HEK293T (cell line): Measurements from ENCODE around the gene WNK2.
"Not testable (repeated sequence)": the region's sequence is repeated elsewhere in the genome, so short reads cannot be mapped to it uniquely, and the experiment has no call there.

Experiments
- CTCF ChIA-PET: fragments of 350-600 bp; formaldehyde crosslinking; extraction: SDS; loops from one replicate; lab custom pipeline; 2021; ENCODE audit warnings: antibody characterized with exemption, inconsistent platforms; lab: Yijun Ruan, JAX
- POLR2A ChIA-PET: fragments of 350-600 bp; formaldehyde crosslinking; extraction: SDS; loops from one replicate; lab custom pipeline; 2020; ENCODE audit warnings: antibody characterized with exemption, inconsistent platforms; lab: Yijun Ruan, JAX
- DNase-seq: peaks from one replicate; pipeline ENCODE4 v3.0.0; 2012; ENCODE audit warnings: mixed read lengths; ENCODE audit errors: extremely low spot score
- ARNT ChIP-seq: fragments of 450-650 bp; IDR thresholded peaks from 2 replicates; pipeline ENCODE4 v1.6.1; 2017; ENCODE audit warnings: mild to moderate bottlenecking
- BHLHE40 ChIP-seq: fragments of 450-650 bp; IDR thresholded peaks from 2 replicates; pipeline ENCODE4 v1.6.1; 2016; ENCODE audit warnings: mild to moderate bottlenecking, moderate library complexity, borderline replicate concordance
- CTBP1 ChIP-seq: fragments of 450-650 bp; IDR thresholded peaks from 2 replicates; pipeline ENCODE4 v1.6.1; 2016; ENCODE audit warnings: borderline replicate concordance
- ELF4 ChIP-seq: fragments of 450-650 bp; IDR thresholded peaks from 2 replicates; pipeline ENCODE4 v1.6.1; 2017; ENCODE audit warnings: antibody characterized with exemption
- FOXA1 ChIP-seq: fragments of 450-650 bp; IDR thresholded peaks from 2 replicates; pipeline ENCODE4 v1.6.1; 2016; ENCODE audit warnings: mild to moderate bottlenecking
- FOXK2 ChIP-seq: fragments of 450-650 bp; IDR thresholded peaks from 2 replicates; pipeline ENCODE4 v1.6.1; 2016; ENCODE audit warnings: mild to moderate bottlenecking
- FOXM1 ChIP-seq: fragments of 450-650 bp; IDR thresholded peaks from 2 replicates; pipeline ENCODE4 v1.6.1; 2017; ENCODE audit warnings: mild to moderate bottlenecking, borderline replicate concordance
- HDGF ChIP-seq: fragments of 450-650 bp; IDR thresholded peaks from 2 replicates; pipeline ENCODE4 v1.6.1; 2017; ENCODE audit warnings: antibody characterized with exemption, borderline replicate concordance
- L3MBTL2 ChIP-seq: fragments of 450-650 bp; conservative IDR thresholded peaks from 2 replicates; pipeline ENCODE4 v1.6.1; 2016; ENCODE audit warnings: mild to moderate bottlenecking
- LEF1 ChIP-seq: fragments of 450-650 bp; IDR thresholded peaks from 2 replicates; pipeline ENCODE4 v1.6.1; 2017; ENCODE audit warnings: mild to moderate bottlenecking, borderline replicate concordance
- NFRKB ChIP-seq: fragments of 450-650 bp; IDR thresholded peaks from 2 replicates; pipeline ENCODE4 v1.6.1; 2016; ENCODE audit warnings: mild to moderate bottlenecking, moderate library complexity
- SP1 ChIP-seq: fragments of 450-650 bp; IDR thresholded peaks from 2 replicates; pipeline ENCODE4 v1.6.1; 2017
- SUZ12 ChIP-seq: fragments of 450-650 bp; IDR thresholded peaks from 2 replicates; pipeline ENCODE4 v1.6.1; 2016; ENCODE audit warnings: mild to moderate bottlenecking
- TARDBP ChIP-seq: fragments of 450-650 bp; IDR thresholded peaks from 2 replicates; pipeline ENCODE4 v1.6.1; 2016
- ZNF384 ChIP-seq: fragments of 450-650 bp; IDR thresholded peaks from 2 replicates; pipeline ENCODE4 v1.6.1; 2016
- TF ChIP-seq, protein P1 (sequence below): fragments of 450-650 bp; IDR thresholded peaks from 2 replicates; pipeline ENCODE4 v1.6.1; 2016

The WNK2 gene

DNA sequence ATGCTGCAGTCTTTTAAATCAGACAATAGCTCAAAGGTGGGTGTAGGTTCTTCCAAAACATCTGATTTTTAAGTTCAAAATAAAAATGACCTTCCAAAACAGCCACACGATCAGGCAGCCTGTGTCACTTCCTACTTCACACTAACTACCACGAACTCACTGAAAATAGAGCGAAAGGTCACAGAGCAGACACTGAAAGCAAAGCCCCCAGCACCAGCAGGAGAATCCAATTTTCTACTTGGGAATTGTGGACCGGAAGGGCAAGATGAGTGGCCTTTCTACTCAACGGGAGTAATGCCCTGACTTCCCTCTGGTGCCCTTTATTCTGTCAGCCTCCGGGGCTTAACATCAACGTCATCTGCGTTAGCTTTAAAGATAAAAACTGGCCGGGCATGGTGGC is 159.7 kb downstream of the WNK2 start:
- POLR2A ChIA-PET: no interaction called here
- CTCF ChIA-PET: no interaction called here
- no peak for TF ChIP-seq FOXA1
- TF ChIP-seq ELF4: no peak
- TF ChIP-seq LEF1: no peak
- no peak for TF ChIP-seq HDGF
- no peak for TF ChIP-seq TARDBP
- no peak for TF ChIP-seq FOXM1
- TF ChIP-seq SUZ12: no peak
- no peak for TF ChIP-seq SP1
- no peak for TF ChIP-seq FOXK2
- no peak for TF ChIP-seq ZNF384
- TF ChIP-seq ARNT: no peak
- TF ChIP-seq, protein P1, sequence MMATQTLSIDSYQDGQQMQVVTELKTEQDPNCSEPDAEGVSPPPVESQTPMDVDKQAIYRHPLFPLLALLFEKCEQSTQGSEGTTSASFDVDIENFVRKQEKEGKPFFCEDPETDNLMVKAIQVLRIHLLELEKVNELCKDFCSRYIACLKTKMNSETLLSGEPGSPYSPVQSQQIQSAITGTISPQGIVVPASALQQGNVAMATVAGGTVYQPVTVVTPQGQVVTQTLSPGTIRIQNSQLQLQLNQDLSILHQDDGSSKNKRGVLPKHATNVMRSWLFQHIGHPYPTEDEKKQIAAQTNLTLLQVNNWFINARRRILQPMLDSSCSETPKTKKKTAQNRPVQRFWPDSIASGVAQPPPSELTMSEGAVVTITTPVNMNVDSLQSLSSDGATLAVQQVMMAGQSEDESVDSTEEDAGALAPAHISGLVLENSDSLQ: no peak
- TF ChIP-seq NFRKB: no peak
- no peak for TF ChIP-seq BHLHE40
- TF ChIP-seq L3MBTL2: no peak
- no peak for TF ChIP-seq CTBP1
- no peak for DNase-seq

DNA sequence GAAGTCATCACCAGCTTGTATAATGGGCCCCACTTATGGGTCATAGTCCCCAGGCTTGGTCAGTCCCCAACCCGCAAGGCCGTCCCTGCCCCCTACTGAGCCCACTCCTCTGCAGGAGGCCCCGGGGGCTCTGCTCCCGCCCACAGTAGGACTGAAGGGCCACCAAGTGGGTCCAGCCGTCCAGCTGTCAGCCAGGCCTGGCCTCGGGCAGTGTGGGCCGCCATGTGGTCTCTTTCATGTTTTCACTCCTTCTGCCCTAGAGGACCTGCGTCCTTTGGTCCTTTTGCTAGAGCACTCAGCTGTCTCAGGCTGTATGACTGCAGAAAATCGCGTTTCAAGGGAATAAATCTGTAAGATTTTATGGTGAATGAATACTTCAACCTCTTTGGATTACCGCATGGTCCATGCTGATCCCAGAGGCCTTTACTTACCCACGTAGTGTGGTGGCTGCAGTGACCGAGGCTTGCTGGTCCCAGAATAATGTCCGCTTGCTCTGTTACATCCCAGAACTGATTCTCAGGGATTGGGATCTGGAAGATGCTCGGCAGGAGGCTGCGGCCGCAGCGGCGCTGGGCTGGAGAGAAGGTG is 161.8 kb downstream of the WNK2 start:
- DNase-seq: no peak
- no peak for TF ChIP-seq NFRKB
- no peak for TF ChIP-seq SP1
- TF ChIP-seq FOXA1: no peak
- no peak for TF ChIP-seq LEF1
- TF ChIP-seq FOXK2: no peak
- TF ChIP-seq L3MBTL2: no peak
- no peak for TF ChIP-seq BHLHE40
- TF ChIP-seq, protein P1: no peak
- ChIA-PET POLR2A (no interaction called here), CTCF (interaction anchor here (0.7 kb wide), 1 partner anchor 20 kb away, joined by 3 read pairs; no protein-coding TSS in a partner anchor)

DNA sequence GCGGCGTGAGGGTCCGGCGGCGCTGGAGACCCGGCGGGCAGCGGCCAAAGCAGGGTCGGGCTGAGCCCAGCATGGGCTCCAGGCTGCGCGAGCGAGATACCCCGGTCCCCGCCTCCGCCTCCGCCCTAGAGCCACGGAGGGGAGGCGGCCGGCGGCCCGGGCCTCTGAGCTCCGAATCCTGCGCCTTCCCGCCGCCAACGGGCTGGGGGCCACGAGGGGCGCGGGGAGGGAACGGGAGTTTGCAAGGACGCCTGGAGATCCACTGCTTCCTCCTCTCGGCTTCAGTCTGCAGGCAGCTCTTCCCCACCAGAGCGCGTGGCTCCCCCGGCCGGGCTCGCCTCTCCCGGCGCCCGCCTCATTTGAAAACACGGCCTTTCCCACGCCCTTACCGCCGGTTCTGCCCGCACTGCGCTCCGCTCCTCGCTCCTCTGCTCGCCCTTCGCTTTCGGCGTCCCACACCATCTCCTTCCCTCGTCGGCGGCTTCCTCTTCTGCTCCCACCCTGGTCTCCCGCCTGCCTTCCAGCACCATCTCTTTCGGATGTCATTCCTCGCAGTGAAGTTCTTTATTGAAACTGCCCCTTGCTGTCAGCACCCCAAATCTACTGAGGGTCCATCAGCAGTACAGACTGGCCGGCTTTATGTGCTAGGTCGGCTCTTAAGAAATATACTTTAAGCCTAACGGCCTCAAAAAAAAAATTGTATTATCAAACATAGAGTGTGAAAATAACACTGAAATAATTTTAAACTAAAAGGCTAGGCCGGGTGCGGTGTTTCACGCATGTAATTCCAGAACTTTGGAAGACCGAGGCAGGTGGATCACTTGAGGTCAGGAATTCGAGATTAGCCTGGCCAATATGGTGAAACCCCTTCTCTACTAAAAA is 162.5 kb downstream of the WNK2 start:
- DNase-seq: no peak
- CTCF ChIA-PET: no interaction called here
- TF ChIP-seq NFRKB (no peak), FOXM1 (no peak), ZNF384 (no peak), TARDBP (no peak)
- POLR2A ChIA-PET: no interaction called here

DNA sequence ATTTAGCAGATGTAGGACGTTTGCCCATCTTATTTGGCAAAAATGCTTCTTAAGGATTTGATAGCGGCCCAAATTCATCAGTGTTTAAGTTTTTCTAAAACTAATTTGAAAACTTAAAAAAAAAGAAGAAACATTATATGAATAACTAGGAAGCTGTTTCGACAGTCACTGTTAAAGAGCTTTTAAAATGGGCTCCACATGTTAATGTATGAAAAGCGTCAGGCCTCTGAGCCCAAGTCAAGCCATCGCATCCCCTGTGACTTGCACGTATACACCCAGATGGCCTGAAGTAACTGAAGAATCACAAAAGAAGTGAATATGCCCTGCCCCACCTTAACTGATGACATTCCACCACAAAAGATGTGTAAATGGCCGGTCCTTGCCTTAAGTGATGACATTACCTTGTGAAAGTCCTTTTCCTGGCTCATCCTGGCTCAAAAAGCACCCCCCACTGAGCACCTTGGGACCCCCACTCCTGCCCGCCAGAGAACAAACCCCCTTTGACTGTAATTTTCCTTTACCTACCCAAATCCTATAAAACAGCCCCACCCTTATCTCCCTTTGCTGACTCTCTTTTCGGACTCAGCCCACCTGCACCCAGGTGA is 163.5 kb downstream of the WNK2 start:
- POLR2A ChIA-PET: not testable (repeated sequence)

DNA sequence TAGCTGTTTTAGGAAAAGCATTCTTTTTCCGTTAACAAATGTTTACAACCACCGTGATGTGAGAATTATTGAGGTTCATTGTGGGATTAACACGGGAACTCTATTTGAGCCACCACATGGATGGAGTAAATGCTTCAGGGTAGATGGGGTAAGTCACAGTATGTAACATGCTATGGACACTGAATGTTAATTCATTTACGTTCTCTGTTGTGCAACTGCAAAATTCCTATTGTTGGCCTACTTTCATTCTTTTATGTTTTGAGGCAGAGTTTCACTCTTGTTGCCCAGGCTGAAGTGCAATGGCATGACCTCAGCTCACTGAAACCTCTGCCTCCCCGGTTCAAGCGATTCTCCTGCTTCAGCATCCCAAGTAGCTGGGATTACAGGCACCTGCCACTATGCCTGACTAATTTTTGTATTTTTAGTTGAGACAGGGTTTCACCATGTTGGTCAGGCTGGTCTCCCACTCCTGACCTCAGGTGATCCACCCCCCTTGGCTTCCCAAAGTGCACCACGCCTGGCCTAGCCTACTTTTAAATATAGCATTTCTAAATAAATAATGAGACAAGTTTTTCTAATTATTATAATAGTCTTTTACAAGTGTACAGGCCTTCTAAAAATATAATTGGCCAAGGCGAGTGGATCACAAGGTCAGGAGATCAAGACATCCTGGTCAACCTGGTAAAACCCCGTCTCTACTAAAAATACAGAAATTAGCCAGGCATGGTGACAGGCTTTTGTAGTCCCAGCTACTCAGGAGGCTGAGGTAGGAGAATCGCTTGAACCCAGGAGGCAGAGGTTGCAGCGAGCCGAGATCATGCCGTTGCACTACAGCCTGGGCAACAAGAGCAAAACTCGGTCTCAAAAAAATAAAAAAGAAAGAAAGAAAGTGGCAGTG is 169.7 kb downstream of the WNK2 start:
- DNase-seq, CTCF ChIA-PET, POLR2A ChIA-PET: not testable (repeated sequence)

More for the DNA sequence above, 163.5 kb downstream of the WNK2 start:
- DNase-seq, CTCF ChIA-PET: not testable (repeated sequence)

DNA sequence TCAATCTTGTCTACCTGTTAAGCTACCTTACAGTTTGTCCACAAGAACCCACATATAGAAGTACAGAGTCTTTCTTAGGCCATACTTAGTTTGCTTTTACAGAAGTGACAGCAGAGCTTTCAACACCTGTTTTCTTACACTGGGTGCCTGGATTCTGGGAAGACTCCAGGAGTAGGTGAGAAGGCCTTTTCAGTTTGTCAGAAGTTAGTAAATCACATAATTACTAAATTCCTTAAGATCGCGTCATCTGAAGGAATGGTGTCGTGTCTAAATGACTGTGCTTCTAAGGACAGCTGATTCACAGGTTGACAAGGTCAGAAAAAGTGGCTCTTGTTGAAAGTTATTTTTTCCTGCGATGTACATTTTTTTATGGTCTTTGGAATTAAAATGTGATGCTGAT is 170.5 kb downstream of the WNK2 start:
- CTCF ChIA-PET: no interaction called here
- POLR2A ChIA-PET: no interaction called here
- no peak for DNase-seq
- TF ChIP-seq FOXA1 (no peak), FOXK2 (no peak), CTBP1 (no peak), FOXM1 (no peak), TARDBP (no peak), NFRKB (no peak), ZNF384 (no peak), LEF1 (no peak), BHLHE40 (no peak), ARNT (no peak), L3MBTL2 (no peak), HDGF (no peak)
